PC-9 (cell line): ENCODE measurements around the gene TREML4. TPM values are rescaled to one million over a fixed set of nuclear protein-coding genes. Genes with fewer than 3 reads are reported as not detected.

Experiments used
- BruUV-seq: library from RNA; stranded (reverse); fragments of 400-500 nt; replicated peaks from 2 replicates; lab custom pipeline; 2021; lab: Mats Ljungman, UMichigan
- CTCF ChIA-PET: fragments of 300-600 bp; sonication (Branson Sonifier 250); formaldehyde crosslinking; loops from one replicate; lab custom pipeline; 2022; ENCODE audit warnings: antibody characterized with exemption; lab: Charles Lee
- POLR2A ChIA-PET: fragments of 300-600 bp; sonication (Branson Sonifier 250); formaldehyde crosslinking; loops from one replicate; lab custom pipeline; 2022; ENCODE audit warnings: antibody characterized with exemption; ENCODE audit not compliant: unreplicated experiment; lab: Charles Lee
- DNase-seq, 2 experiments: peaks; one replicate each; pipeline versions ENCODE4 v3.0.0 to v3.0.0-alpha.2; 2015 to 2022; ENCODE audit warnings: mixed read lengths in 1 of 2
- H2AFZ ChIP-seq: fragments of 200-600 bp; sonication (generic); 2 replicates; pipeline ENCODE4 v1.8.1; 2017; ENCODE audit warnings: antibody characterized with exemption
- H3F3A ChIP-seq: fragments of 200-600 bp; sonication (generic); 2 replicates; pipeline ENCODE4 v1.8.1; 2017; ENCODE audit warnings: antibody characterized with exemption, mild to moderate bottlenecking, low read depth; ENCODE audit not compliant: insufficient read depth
- H3K27ac ChIP-seq: fragments of 200-600 bp; sonication (generic); 2 replicates; pipeline ENCODE4 v1.6.1; 2016; ENCODE audit warnings: mixed run types
- H3K27me3 ChIP-seq: fragments of 200-600 bp; sonication (generic); 2 replicates; pipeline ENCODE4 v1.6.1; 2016; ENCODE audit warnings: low read depth, mixed run types; ENCODE audit not compliant: insufficient read depth
- H3K36me3 ChIP-seq: fragments of 200-600 bp; sonication (generic); 2 replicates; pipeline ENCODE4 v1.6.1; 2016; ENCODE audit warnings: low read depth, mixed run types
- H3K4me1 ChIP-seq: fragments of 200-600 bp; sonication (generic); replicated peaks from 2 replicates; pipeline ENCODE4 v1.6.1; 2016; ENCODE audit warnings: mixed run types; ENCODE audit not compliant: insufficient read depth
- H3K4me2 ChIP-seq: fragments of 200-600 bp; sonication (generic); 2 replicates; pipeline ENCODE4 v1.6.1; 2017; ENCODE audit warnings: mixed run types
- H3K4me3 ChIP-seq: fragments of 200-600 bp; sonication (generic); 2 replicates; pipeline ENCODE4 v1.6.1; 2016; ENCODE audit warnings: mixed run types
- H3K79me2 ChIP-seq: fragments of 200-600 bp; sonication (generic); 2 replicates; pipeline ENCODE4 v1.6.1; 2017; ENCODE audit warnings: low read depth, mixed run types
- H3K9me2 ChIP-seq: fragments of 200-600 bp; sonication (generic); 2 replicates; pipeline ENCODE4 v1.8.1; 2017; ENCODE audit warnings: mild to moderate bottlenecking; ENCODE audit not compliant: insufficient read depth
- H3K9me3 ChIP-seq: fragments of 200-600 bp; sonication (generic); 2 replicates; pipeline ENCODE4 v1.8.1; 2016; ENCODE audit warnings: low read depth; ENCODE audit not compliant: insufficient read depth
- H4K20me1 ChIP-seq: fragments of 200-600 bp; sonication (generic); 2 replicates; pipeline ENCODE4 v1.8.1; 2017; ENCODE audit not compliant: insufficient read depth
- CTCF ChIP-seq: fragments of 200-600 bp; sonication (generic); conservative IDR thresholded peaks from 2 replicates; pipeline ENCODE4 v1.6.1; 2017; ENCODE audit warnings: mixed run types, antibody characterized with exemption, mild to moderate bottlenecking, moderate library complexity
- EZH2 ChIP-seq: fragments of 200-600 bp; sonication (generic); IDR thresholded peaks from 2 replicates; pipeline ENCODE4 v1.8.0; 2017; ENCODE audit warnings: antibody characterized with exemption, low read depth
- intact Hi-C: fragments of 100-400 bp; cut with micrococcal nuclease; formaldehyde crosslinking; loops from one replicate; pipeline ENCODE4 v1.10.0; 2022; ENCODE audit not compliant: unreplicated experiment
- total RNA-seq: library from RNA; stranded (reverse); gene quantifications from 2 replicates; pipeline ENCODE4 v1.2.3, GENCODE V29; 2021

Gene TREML4
- total RNA-seq, 1 experiment from 2014 or later = not detected

GRCh38 chr6:41275489-41275888, 47.3 kb downstream of the TREML4 start:
- no peak overlapping the region for H3K4me2 ChIP-seq
- H3K27ac ChIP-seq = no peak overlapping the region
- H3K27me3 ChIP-seq = peaks cover 36% of the 10 kb centered on the region; the same call in 1 of the 2 replicates
- intact Hi-C loops = no loop called here
- no peak for TF ChIP-seq EZH2
- no peak for TF ChIP-seq CTCF
- no peak overlapping the region for H2AFZ ChIP-seq
- no peaks in the 10 kb centered on the region for H3K4me1 ChIP-seq
- DNase-seq = no peak
- no TSS peak for BruUV-seq
- no peak overlapping the region for H3K4me3 ChIP-seq
- no peaks in the 10 kb centered on the region for H4K20me1 ChIP-seq
- no peaks in the 10 kb centered on the region for H3K9me3 ChIP-seq
- ChIA-PET CTCF (no interaction called here), POLR2A (no interaction called here)
- H3F3A ChIP-seq = no peaks in the 10 kb centered on the region
- no peaks in the 10 kb centered on the region for H3K79me2 ChIP-seq
- no peaks in the 10 kb centered on the region for H3K36me3 ChIP-seq
- no peaks in the 10 kb centered on the region for H3K9me2 ChIP-seq

- BruUV-seq = no TSS peak
- ChIA-PET CTCF (no interaction called here), POLR2A (no interaction called here)
Observed at GRCh38 chr6:41277605-41278004, 49.5 kb downstream of the TREML4 start.

GRCh38 chr6:41278699-41279405, 50.7 kb downstream of the TREML4 start:
- no peak overlapping the region for H3K4me2 ChIP-seq
- POLR2A ChIA-PET = no interaction called here
- peak in 1 of 2 experiments; percentile 29 for DNase-seq

More at GRCh38 chr6:41277605-41278004, 49.5 kb downstream of the TREML4 start:
- Histone ChIP-seq H3K4me2 (no peak overlapping the region), H3K4me3 (no peak overlapping the region), H3K9me3 (no peaks in the 10 kb centered on the region), H3K36me3 (no peaks in the 10 kb centered on the region), H3K27ac (no peak overlapping the region), H3K4me1 (no peaks in the 10 kb centered on the region), H2AFZ (no peak overlapping the region), H3K79me2 (no peaks in the 10 kb centered on the region), H3K27me3 (0 out of 2 replicates have a peak, but pooled peaks cover 24% of the 10 kb centered on the region), H3K9me2 (no peaks in the 10 kb centered on the region), H3F3A (no peaks in the 10 kb centered on the region), H4K20me1 (no peaks in the 10 kb centered on the region)
- DNase-seq = no peak
- TF ChIP-seq EZH2 (no peak), CTCF (no peak)
- intact Hi-C loops = no loop called here

More at GRCh38 chr6:41278699-41279405, 50.7 kb downstream of the TREML4 start:
- CTCF ChIA-PET = interaction anchor here (0.6 kb wide), 1 partner anchor 39 kb away, joined by 3 read pairs; no protein-coding TSS in a partner anchor
- Histone ChIP-seq H3F3A (no peaks in the 10 kb centered on the region), H3K27ac (no peak overlapping the region), H3K9me2 (no peaks in the 10 kb centered on the region), H4K20me1 (no peaks in the 10 kb centered on the region), H3K4me1 (no peaks in the 10 kb centered on the region), H2AFZ (no peak overlapping the region), H3K27me3 (0 out of 2 replicates have a peak, but pooled peaks cover 24% of the 10 kb centered on the region), H3K9me3 (no peaks in the 10 kb centered on the region), H3K36me3 (no peaks in the 10 kb centered on the region), H3K79me2 (no peaks in the 10 kb centered on the region), H3K4me3 (no peak overlapping the region)
- TF ChIP-seq CTCF = peak; percentile 51
- TF ChIP-seq EZH2 = no peak
- intact Hi-C loops = no loop called here
- BruUV-seq = no TSS peak
